Esophagus muscularis mucosa (tissue), 3 donors: ENCODE measurements around the gene FHIP1A.

ENCODE experiments used
- POLR2AphosphoS5 ChIP-seq, 2 donors: sonication (generic); formaldehyde crosslinking; IDR thresholded peaks; one replicate each; pipeline ENCODE4 v1.6.1; 2017; ENCODE audit warnings: antibody characterized with exemption in 2 of 2
- TF ChIP-seq, protein P1 (sequence below), 3 experiments: fragments of 200-600 bp in 2 of 3; fragments of 450-650 bp in 1 of 3; sonication (generic) in 2 of 3; IDR thresholded peaks; one replicate each; pipeline ENCODE4 v1.5.1; 2017 to 2019; ENCODE audit warnings: antibody characterized with exemption in 3 of 3, mild to moderate bottlenecking in 2 of 3, moderate library complexity in 1 of 3

DNA sequence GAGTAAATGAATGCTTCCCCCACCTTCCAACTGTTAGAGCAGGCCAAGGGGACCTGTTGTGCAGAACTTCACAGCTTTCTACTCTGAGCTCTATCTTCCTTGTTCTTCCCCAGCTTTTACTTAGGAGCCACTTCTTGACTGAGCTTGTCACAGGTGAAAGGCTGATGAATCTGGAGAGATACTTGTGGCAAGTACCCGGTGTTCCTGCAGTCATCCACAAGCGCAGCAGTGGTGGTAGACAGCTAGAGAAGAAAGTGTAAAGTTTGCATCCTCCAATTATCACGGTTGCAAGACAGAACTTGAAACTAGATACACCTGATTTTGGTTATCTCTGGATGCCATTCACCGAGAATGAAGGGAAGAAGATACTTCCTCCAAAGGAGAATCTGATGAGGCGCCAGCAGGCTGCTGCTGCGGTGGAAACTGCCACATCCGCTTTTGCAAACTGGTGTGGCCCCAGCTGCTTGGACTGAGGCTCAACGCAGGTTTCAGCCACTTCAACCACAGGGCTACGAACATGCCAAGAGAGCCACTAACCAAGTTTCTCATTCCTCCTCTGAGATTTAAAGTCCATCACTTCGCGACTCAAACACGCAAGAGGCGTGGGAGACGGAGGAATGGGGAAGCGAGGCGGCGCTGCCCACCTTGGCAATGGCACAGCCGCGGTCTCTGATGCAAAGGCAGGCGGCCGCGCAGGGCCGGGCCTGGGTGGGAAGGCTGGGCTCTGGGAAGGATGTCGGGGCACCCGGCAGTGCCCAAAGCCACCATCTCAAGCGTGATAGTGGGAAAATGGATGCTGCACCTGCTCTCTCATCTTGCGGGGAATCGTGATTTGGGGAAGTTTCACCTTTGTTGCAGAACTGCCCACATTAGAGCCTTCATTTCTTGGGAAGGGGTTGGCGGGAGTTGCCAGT is 1.3 kb upstream of the FHIP1A start:
- TF ChIP-seq, protein P1, sequence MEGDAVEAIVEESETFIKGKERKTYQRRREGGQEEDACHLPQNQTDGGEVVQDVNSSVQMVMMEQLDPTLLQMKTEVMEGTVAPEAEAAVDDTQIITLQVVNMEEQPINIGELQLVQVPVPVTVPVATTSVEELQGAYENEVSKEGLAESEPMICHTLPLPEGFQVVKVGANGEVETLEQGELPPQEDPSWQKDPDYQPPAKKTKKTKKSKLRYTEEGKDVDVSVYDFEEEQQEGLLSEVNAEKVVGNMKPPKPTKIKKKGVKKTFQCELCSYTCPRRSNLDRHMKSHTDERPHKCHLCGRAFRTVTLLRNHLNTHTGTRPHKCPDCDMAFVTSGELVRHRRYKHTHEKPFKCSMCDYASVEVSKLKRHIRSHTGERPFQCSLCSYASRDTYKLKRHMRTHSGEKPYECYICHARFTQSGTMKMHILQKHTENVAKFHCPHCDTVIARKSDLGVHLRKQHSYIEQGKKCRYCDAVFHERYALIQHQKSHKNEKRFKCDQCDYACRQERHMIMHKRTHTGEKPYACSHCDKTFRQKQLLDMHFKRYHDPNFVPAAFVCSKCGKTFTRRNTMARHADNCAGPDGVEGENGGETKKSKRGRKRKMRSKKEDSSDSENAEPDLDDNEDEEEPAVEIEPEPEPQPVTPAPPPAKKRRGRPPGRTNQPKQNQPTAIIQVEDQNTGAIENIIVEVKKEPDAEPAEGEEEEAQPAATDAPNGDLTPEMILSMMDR (IDR thresholded peaks at IDR 0.05) = no peak
- TF ChIP-seq POLR2AphosphoS5 (IDR thresholded peaks at IDR 0.05) = no peak
